Measurements from ENCODE around the gene ZDHHC1.

Gene ZDHHC1

GRCh38 chr16:67446968-67447507, 30.8 kb upstream of the ZDHHC1 start:
- no peak for DNase-seq

- no peak for DNase-seq
Measured at GRCh38 chr16:67445913-67446907, 29.9 kb upstream of the ZDHHC1 start.

- no peak for DNase-seq
Measured at GRCh38 chr16:67445441-67445912, 29.2 kb upstream of the ZDHHC1 start.

GRCh38 chr16:67445126-67445426, 28.8 kb upstream of the ZDHHC1 start:
- no peak for DNase-seq

- no peak for DNase-seq
Measured at GRCh38 chr16:67444259-67445125, 28.2 kb upstream of the ZDHHC1 start.

- DNase-seq: no peak
Measured at GRCh38 chr16:67443265-67443664, 27.0 kb upstream of the ZDHHC1 start.

- no peak for DNase-seq
Measured at GRCh38 chr16:67442581-67443255, 26.4 kb upstream of the ZDHHC1 start.

GRCh38 chr16:67441907-67442306, 25.6 kb upstream of the ZDHHC1 start:
- no peak for DNase-seq

GRCh38 chr16:67441271-67441753, 25.0 kb upstream of the ZDHHC1 start:
- peak; percentile 65 for DNase-seq

- DNase-seq: no peak
Measured at GRCh38 chr16:67438824-67439393, 22.6 kb upstream of the ZDHHC1 start.

GRCh38 chr16:67438098-67438791, 22.0 kb upstream of the ZDHHC1 start:
- no peak for DNase-seq

GRCh38 chr16:67437513-67437912, 21.2 kb upstream of the ZDHHC1 start:
- DNase-seq: no peak

- DNase-seq: no peak
Measured at GRCh38 chr16:67436640-67437193, 20.4 kb upstream of the ZDHHC1 start.

- no peak for DNase-seq
Measured at GRCh38 chr16:67435758-67436164, 19.5 kb upstream of the ZDHHC1 start.

GRCh38 chr16:67433131-67433719, 16.9 kb upstream of the ZDHHC1 start:
- no peak for DNase-seq

GRCh38 chr16:67432506-67432890, 16.2 kb upstream of the ZDHHC1 start:
- DNase-seq: no peak

GRCh38 chr16:67431775-67432505, 15.7 kb upstream of the ZDHHC1 start:
- DNase-seq: no peak

GRCh38 chr16:67430977-67431774, 14.9 kb upstream of the ZDHHC1 start, which contains the start of gene HSD11B2:
Gene HSD11B2 (plus strand): TSS chr16:67431121. CDS start chr16:67431249, 128 bp downstream.
- DNase-seq: peak; percentile 27

GRCh38 chr16:67430504-67430976, 14.3 kb upstream of the ZDHHC1 start:
- DNase-seq: no peak

Measured in NCI-H1694 treated with DMSO at 0.1 percent for 48 hours (cell line).